Osteoblast (primary cell): ENCODE measurements around the gene LY86. TPM values are rescaled to one million over a fixed set of nuclear protein-coding genes. Genes with fewer than 3 reads are reported as not detected.

Source experiments
- DNase-seq: peaks from one replicate; pipeline ENCODE4 v3.0.0; 2011; ENCODE audit warnings: low spot score, mixed read lengths; ENCODE audit not compliant: insufficient read length; ENCODE audit errors: missing footprints
- H2AFZ ChIP-seq: 2 replicates; pipeline ENCODE4 v1.6.0; 2011; ENCODE audit warnings: mild to moderate bottlenecking, low read length
- H3K27ac ChIP-seq: 2 replicates; pipeline ENCODE4 v1.5.1; 2011; ENCODE audit warnings: mild to moderate bottlenecking, low read depth, low read length, moderate library complexity
- H3K27me3 ChIP-seq: 2 replicates; pipeline ENCODE4 v1.6.0; 2012; ENCODE audit warnings: mild to moderate bottlenecking, control low read depth, inconsistent platforms, low read length, moderate library complexity; ENCODE audit not compliant: insufficient read depth
- H3K36me3 ChIP-seq: 2 replicates; pipeline ENCODE4 v1.5.1; 2011; ENCODE audit warnings: mild to moderate bottlenecking, low read length, control low read depth, moderate library complexity; ENCODE audit not compliant: insufficient read depth
- H3K4me1 ChIP-seq: 2 replicates; pipeline ENCODE4 v1.5.1; 2011; ENCODE audit warnings: mild to moderate bottlenecking, low read length, control low read depth, moderate library complexity; ENCODE audit not compliant: insufficient read depth
- H3K4me2 ChIP-seq: 2 replicates; pipeline ENCODE4 v1.6.0; 2011; ENCODE audit warnings: mild to moderate bottlenecking, low read length; ENCODE audit not compliant: insufficient read depth
- H3K4me3 ChIP-seq: fragments of 200-600 bp; sonication (generic); 3 replicates; pipeline ENCODE4 v1.5.1; 2012; ENCODE audit warnings: mild to moderate bottlenecking, low read length, inconsistent platforms; ENCODE audit not compliant: insufficient read depth
- H3K79me2 ChIP-seq: 2 replicates; pipeline ENCODE4 v1.6.0; 2012; ENCODE audit warnings: mild to moderate bottlenecking, low read length, control low read depth, inconsistent platforms; ENCODE audit not compliant: insufficient read depth
- H3K9me3 ChIP-seq: 2 replicates; pipeline ENCODE4 v1.5.1; 2011; ENCODE audit warnings: low read depth, low read length, control low read depth
- H4K20me1 ChIP-seq: 2 replicates; pipeline ENCODE4 v1.6.0; 2012; ENCODE audit warnings: mild to moderate bottlenecking, low read length, control low read depth; ENCODE audit not compliant: insufficient read depth
- CTCF ChIP-seq: IDR thresholded peaks from 2 replicates; pipeline ENCODE4 v1.5.1; 2011; ENCODE audit warnings: mild to moderate bottlenecking, low read depth, low read length, moderate library complexity; ENCODE audit errors: extremely low read depth
- total RNA-seq: library from RNA; depleted of rRNA; stranded (reverse); fragments of >200 nt; gene quantifications from 2 replicates; pipeline ENCODE4 v1.2.3, GENCODE V29; 2012

Gene LY86
- total RNA-seq, 1 donor: not detected

GRCh38 chr6:6559994-6560570, 28.4 kb upstream of the LY86 start:
- Histone ChIP-seq H3K4me2 (no peak overlapping the region), H3K4me1 (peaks cover 4% of the 10 kb centered on the region), H3K79me2 (no peaks in the 10 kb centered on the region), H3K27ac (no peak overlapping the region), H4K20me1 (no peaks in the 10 kb centered on the region), H3K27me3 (no peaks in the 10 kb centered on the region), H3K4me3 (no peak overlapping the region), H3K9me3 (no peaks in the 10 kb centered on the region), H2AFZ (no peak overlapping the region), H3K36me3 (no peaks in the 10 kb centered on the region)
- TF ChIP-seq CTCF: no peak
- DNase-seq: no peak

DNA sequence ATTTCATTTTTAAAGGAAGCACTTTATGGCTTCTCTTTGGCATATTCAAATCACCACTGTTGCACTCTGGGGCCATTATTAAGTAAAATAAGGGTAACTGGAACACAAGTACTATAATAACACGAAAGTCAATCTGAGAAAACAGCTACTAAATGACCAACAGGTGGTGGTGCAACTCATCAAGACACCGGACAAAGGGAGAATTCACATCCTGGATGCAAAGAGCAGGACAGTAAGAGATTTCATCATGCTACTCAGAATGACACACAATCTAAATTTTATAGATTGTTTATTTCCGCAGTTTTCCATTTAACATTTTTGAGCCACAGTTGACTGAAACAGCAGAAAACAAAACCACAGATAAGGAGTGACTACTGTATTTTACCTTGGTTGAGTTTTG, 27.6 kb upstream of the LY86 start:
- no peak for DNase-seq
- Histone ChIP-seq H3K79me2 (no peaks in the 10 kb centered on the region), H3K27me3 (no peaks in the 10 kb centered on the region), H3K27ac (no peak overlapping the region), H2AFZ (no peak overlapping the region), H3K36me3 (no peaks in the 10 kb centered on the region), H3K9me3 (no peaks in the 10 kb centered on the region), H4K20me1 (no peaks in the 10 kb centered on the region), H3K4me2 (no peak overlapping the region), H3K4me1 (peaks cover 4% of the 10 kb centered on the region), H3K4me3 (no peak overlapping the region)
- no peak for TF ChIP-seq CTCF

DNA sequence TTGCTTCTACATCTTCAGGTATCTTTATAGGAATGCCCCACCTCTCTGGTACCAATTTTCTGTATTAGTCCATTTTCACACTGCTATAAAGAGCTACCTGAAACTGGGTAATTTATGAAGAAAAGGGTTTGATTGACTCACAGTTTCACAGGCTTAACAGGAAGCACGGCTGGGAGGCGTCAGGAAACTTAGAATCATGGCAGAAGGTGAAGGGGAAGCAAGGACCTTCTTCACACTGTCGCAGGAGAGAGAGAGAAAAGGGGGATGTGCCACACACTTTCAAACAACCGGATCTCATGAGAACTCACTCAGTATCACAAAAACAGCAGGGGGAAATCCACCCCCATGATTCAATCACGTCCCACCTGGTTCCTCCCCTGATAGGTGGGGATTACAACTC, 24.4 kb upstream of the LY86 start:
- DNase-seq: no peak
- TF ChIP-seq CTCF: no peak
- Histone ChIP-seq H2AFZ (no peak overlapping the region), H3K27ac (no peak overlapping the region), H3K27me3 (no peaks in the 10 kb centered on the region), H3K36me3 (no peaks in the 10 kb centered on the region), H3K4me1 (no peaks in the 10 kb centered on the region), H3K9me3 (no peaks in the 10 kb centered on the region), H4K20me1 (no peaks in the 10 kb centered on the region), H3K4me3 (no peak overlapping the region), H3K79me2 (no peaks in the 10 kb centered on the region), H3K4me2 (no peak overlapping the region)

GRCh38 chr6:6565069-6565468, 23.5 kb upstream of the LY86 start:
- Histone ChIP-seq H3K4me2 (no peak overlapping the region), H3K9me3 (no peaks in the 10 kb centered on the region), H2AFZ (no peak overlapping the region), H4K20me1 (no peaks in the 10 kb centered on the region), H3K79me2 (no peaks in the 10 kb centered on the region), H3K4me1 (no peaks in the 10 kb centered on the region), H3K27me3 (no peaks in the 10 kb centered on the region), H3K27ac (no peak overlapping the region), H3K4me3 (no peak overlapping the region), H3K36me3 (no peaks in the 10 kb centered on the region)
- no peak for TF ChIP-seq CTCF
- DNase-seq: no peak
